Measurements from ENCODE around the gene SCMH1.

DNA sequence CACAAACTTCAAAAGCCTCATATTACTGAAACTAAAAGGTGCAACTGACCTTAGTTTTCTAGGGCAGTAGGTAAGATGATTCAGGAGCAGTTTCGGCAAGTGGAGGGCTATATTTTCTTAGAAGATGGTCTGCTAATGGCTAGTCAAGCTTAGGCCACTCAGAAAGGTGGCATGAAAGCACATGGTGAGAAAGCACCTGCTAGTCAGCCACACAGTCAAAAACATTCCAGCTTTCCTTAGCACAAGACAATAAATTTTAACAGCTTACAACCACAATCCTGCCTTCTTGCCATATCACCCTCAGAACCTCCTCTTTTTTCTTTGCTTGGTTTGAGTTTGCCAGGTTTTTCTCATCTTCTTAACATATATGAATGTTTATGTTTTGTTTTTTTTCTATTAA lies 139.5 kb downstream of the SCMH1 start:
- TF ChIP-seq YY1 (tag by site-specific recombination; IDR thresholded peaks at IDR 0.05) (no peak), ZNF239 (tag by site-specific recombination; IDR thresholded peaks at IDR 0.05) (no peak), ZNF398 (tag by site-specific recombination; IDR thresholded peaks at IDR 0.05) (no peak), BCL11A (tag by site-specific recombination; IDR thresholded peaks at IDR 0.05; ENCODE audit: low read depth) (no peak), ZBTB17 (tag by site-specific recombination; IDR thresholded peaks at IDR 0.05) (no peak), SCRT2 (tag by site-specific recombination; IDR thresholded peaks at IDR 0.05) (no peak)
- TF ChIP-seq, protein P1, sequence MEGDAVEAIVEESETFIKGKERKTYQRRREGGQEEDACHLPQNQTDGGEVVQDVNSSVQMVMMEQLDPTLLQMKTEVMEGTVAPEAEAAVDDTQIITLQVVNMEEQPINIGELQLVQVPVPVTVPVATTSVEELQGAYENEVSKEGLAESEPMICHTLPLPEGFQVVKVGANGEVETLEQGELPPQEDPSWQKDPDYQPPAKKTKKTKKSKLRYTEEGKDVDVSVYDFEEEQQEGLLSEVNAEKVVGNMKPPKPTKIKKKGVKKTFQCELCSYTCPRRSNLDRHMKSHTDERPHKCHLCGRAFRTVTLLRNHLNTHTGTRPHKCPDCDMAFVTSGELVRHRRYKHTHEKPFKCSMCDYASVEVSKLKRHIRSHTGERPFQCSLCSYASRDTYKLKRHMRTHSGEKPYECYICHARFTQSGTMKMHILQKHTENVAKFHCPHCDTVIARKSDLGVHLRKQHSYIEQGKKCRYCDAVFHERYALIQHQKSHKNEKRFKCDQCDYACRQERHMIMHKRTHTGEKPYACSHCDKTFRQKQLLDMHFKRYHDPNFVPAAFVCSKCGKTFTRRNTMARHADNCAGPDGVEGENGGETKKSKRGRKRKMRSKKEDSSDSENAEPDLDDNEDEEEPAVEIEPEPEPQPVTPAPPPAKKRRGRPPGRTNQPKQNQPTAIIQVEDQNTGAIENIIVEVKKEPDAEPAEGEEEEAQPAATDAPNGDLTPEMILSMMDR (tag by site-specific recombination; IDR thresholded peaks at IDR 0.05), result no peak
- TF ChIP-seq, protein P2, sequence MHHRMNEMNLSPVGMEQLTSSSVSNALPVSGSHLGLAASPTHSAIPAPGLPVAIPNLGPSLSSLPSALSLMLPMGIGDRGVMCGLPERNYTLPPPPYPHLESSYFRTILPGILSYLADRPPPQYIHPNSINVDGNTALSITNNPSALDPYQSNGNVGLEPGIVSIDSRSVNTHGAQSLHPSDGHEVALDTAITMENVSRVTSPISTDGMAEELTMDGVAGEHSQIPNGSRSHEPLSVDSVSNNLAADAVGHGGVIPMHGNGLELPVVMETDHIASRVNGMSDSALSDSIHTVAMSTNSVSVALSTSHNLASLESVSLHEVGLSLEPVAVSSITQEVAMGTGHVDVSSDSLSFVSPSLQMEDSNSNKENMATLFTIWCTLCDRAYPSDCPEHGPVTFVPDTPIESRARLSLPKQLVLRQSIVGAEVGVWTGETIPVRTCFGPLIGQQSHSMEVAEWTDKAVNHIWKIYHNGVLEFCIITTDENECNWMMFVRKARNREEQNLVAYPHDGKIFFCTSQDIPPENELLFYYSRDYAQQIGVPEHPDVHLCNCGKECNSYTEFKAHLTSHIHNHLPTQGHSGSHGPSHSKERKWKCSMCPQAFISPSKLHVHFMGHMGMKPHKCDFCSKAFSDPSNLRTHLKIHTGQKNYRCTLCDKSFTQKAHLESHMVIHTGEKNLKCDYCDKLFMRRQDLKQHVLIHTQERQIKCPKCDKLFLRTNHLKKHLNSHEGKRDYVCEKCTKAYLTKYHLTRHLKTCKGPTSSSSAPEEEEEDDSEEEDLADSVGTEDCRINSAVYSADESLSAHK (tag by site-specific recombination; IDR thresholded peaks at IDR 0.05), result no peak
